Lower leg skin (tissue), 4 donors: ENCODE results near the gene PDE8A. TPM values are rescaled to one million over a fixed set of nuclear protein-coding genes. Genes with fewer than 3 reads are reported as not detected.

ENCODE experiments used
- DNase-seq, 2 donors: peaks; one replicate each; pipeline ENCODE4 v3.0.0-alpha.2; 2019; ENCODE audit warnings: low spot score in 2 of 2
- H3K4me3 ChIP-seq: fragments of 200-600 bp; sonication (generic); 2 replicates; pipeline ENCODE4 v1.5.1; 2017; ENCODE audit warnings: mild to moderate bottlenecking, low read depth; ENCODE audit not compliant: poor library complexity, severe bottlenecking
- CTCF ChIP-seq, 3 donors: fragments of 450-650 bp; IDR thresholded peaks; one replicate each; pipeline ENCODE4 v1.5.1; 2016; ENCODE audit warnings: antibody characterized with exemption in 3 of 3, mild to moderate bottlenecking in 3 of 3, moderate library complexity in 2 of 3
- POLR2A ChIP-seq, 2 donors: fragments of 450-650 bp; IDR thresholded peaks; one replicate each; pipeline ENCODE4 v1.6.1; 2016 to 2017; ENCODE audit warnings: antibody characterized with exemption in 2 of 2, mild to moderate bottlenecking in 1 of 2, moderate library complexity in 1 of 2
- WGBS, 2 donors: methylation state at CpG; one replicate each; pipeline ENCODE4 v1.1.5; 2018; 5-methylcytosine and 5-hydroxymethylcytosine counted together
- intact Hi-C: fragments of 100-400 bp; cut with DNase I; formaldehyde crosslinking; loops from one replicate; pipeline ENCODE4 v1.15.0; 2023; ENCODE audit warnings: low total_unique reads
- total RNA-seq, 4 donors: library from RNA; depleted of rRNA; stranded (reverse); fragments of >200 nt; gene quantifications; one replicate each; pipeline ENCODE4 v1.1.0, GENCODE V29; 2016

Gene PDE8A
- total RNA-seq, 4 donors from 2014 or later: 14.7 to 23.1 (median 19.4) TPM

- intact Hi-C loops: loop anchor here (5.0 kb wide), 1 partner anchor 629 kb away; no protein-coding TSS in a partner anchor
- DNase-seq: no peak
- TF ChIP-seq POLR2A (IDR thresholded peaks at IDR 0.05) (no peak), CTCF (IDR thresholded peaks at IDR 0.05) (no peak)
- no peak overlapping the region for H3K4me3 ChIP-seq
- WGBS, 2 donors: 94 to 100% methylated on average over 1 of the region's 1 CpG
Observed at GRCh38 chr15:85063522-85064079, 81.9 kb downstream of the PDE8A start.

- intact Hi-C loops: loop anchor here (5.0 kb wide), 1 partner anchor 628 kb away; no protein-coding TSS in a partner anchor
- WGBS, 2 donors: 94 to 100% methylated on average over 1 of the region's 1 CpG
- TF ChIP-seq POLR2A (IDR thresholded peaks at IDR 0.05): no peak
- TF ChIP-seq CTCF (IDR thresholded peaks at IDR 0.05): no peak
- no peak for DNase-seq
- H3K4me3 ChIP-seq: no peak overlapping the region
Observed at GRCh38 chr15:85064710-85065109, 83.1 kb downstream of the PDE8A start.

- DNase-seq: no peak
- intact Hi-C loops: no loop called here
- no peak overlapping the region for H3K4me3 ChIP-seq
- WGBS, 2 donors: 64 to 74% methylated on average over 2 of the region's 2 CpGs
- TF ChIP-seq CTCF (IDR thresholded peaks at IDR 0.05) (no peak), POLR2A (IDR thresholded peaks at IDR 0.05) (no peak)
Observed at GRCh38 chr15:85071061-85071460, 89.4 kb downstream of the PDE8A start.

GRCh38 chr15:85071504-85071903, 89.8 kb downstream of the PDE8A start:
- H3K4me3 ChIP-seq: no peak overlapping the region
- TF ChIP-seq CTCF (IDR thresholded peaks at IDR 0.05): no peak
- TF ChIP-seq POLR2A (IDR thresholded peaks at IDR 0.05): no peak
- no peak for DNase-seq
- intact Hi-C loops: no loop called here
- 89 to 91% methylated on average over 4 of the region's 4 CpGs for WGBS, 2 donors

GRCh38 chr15:85072917-85073316, 91.3 kb downstream of the PDE8A start:
- 91 to 94% methylated on average over 4 of the region's 4 CpGs for WGBS, 2 donors
- DNase-seq: no peak
- no peak for TF ChIP-seq CTCF (IDR thresholded peaks at IDR 0.05)
- TF ChIP-seq POLR2A (IDR thresholded peaks at IDR 0.05): no peak
- no peak overlapping the region for H3K4me3 ChIP-seq
- intact Hi-C loops: no loop called here
